GM23338 (cell line): ENCODE data around the gene MED16. TPM values are rescaled to one million over a fixed set of nuclear protein-coding genes. Genes with fewer than 3 reads are reported as not detected.
A peak's percentile ranks its signal among the peaks of the same experiment; 100 is the strongest.

Source experiments
- ATAC-seq: fragments of 200-7000 bp; cut with Tn5 transposase; 3 replicates; pipeline ENCODE4 v1.9.1; 2020
- DNase-seq: peaks from one replicate; pipeline ENCODE4 v3.0.0-alpha.2; 2015; ENCODE audit warnings: low spot score
- H2AFZ ChIP-seq: fragments of 200-600 bp; sonication (generic); 2 replicates; pipeline ENCODE4 v1.8.0; 2016; ENCODE audit warnings: antibody characterized with exemption, mild to moderate bottlenecking, moderate library complexity
- H3F3A ChIP-seq: fragments of 200-600 bp; sonication (generic); replicated peaks from 2 replicates; pipeline ENCODE4 v1.8.0; 2017; ENCODE audit warnings: antibody characterized with exemption, mixed run types, low read depth
- H3K27ac ChIP-seq: fragments of 200-600 bp; sonication (generic); 2 replicates; pipeline ENCODE4 v1.6.1; 2016; ENCODE audit warnings: low read depth
- H3K27me3 ChIP-seq: fragments of 200-600 bp; sonication (generic); 2 replicates; pipeline ENCODE4 v1.8.0; 2016; ENCODE audit warnings: mild to moderate bottlenecking, mixed run types, moderate library complexity; ENCODE audit not compliant: insufficient read depth
- H3K36me3 ChIP-seq: fragments of 200-600 bp; sonication (generic); 2 replicates; pipeline ENCODE4 v1.8.0; 2016; ENCODE audit warnings: mild to moderate bottlenecking; ENCODE audit not compliant: insufficient read depth
- H3K4me1 ChIP-seq: fragments of 200-600 bp; sonication (generic); 2 replicates; pipeline ENCODE4 v1.8.0; 2016; ENCODE audit warnings: mild to moderate bottlenecking, moderate library complexity; ENCODE audit not compliant: insufficient read depth
- H3K4me2 ChIP-seq: fragments of 200-600 bp; sonication (generic); 2 replicates; pipeline ENCODE4 v1.7.1; 2017; ENCODE audit warnings: mixed run types
- H3K4me3 ChIP-seq: fragments of 200-600 bp; sonication (generic); 2 replicates; pipeline ENCODE4 v1.6.1; 2016; ENCODE audit warnings: mixed run types
- H3K79me2 ChIP-seq: fragments of 200-600 bp; sonication (generic); replicated peaks from 2 replicates; pipeline ENCODE4 v1.8.0; 2017; ENCODE audit warnings: mild to moderate bottlenecking; ENCODE audit not compliant: insufficient read depth
- H3K9me2 ChIP-seq: fragments of 200-600 bp; sonication (generic); 2 replicates; pipeline ENCODE4 v1.8.0; 2017; ENCODE audit not compliant: insufficient read depth
- H4K20me1 ChIP-seq: fragments of 200-600 bp; sonication (generic); replicated peaks from 2 replicates; pipeline ENCODE4 v1.8.0; 2017; ENCODE audit warnings: mild to moderate bottlenecking; ENCODE audit not compliant: insufficient read depth
- H3K27ac Mint-ChIP-seq: 2 replicates; pipeline ENCODE4 v1.8.0; 2020; ENCODE audit warnings: inconsistent platforms, mild to moderate bottlenecking, moderate library complexity, mixed read lengths
- H3K27me3 Mint-ChIP-seq: 3 replicates; pipeline ENCODE4 v1.8.0; 2022; ENCODE audit warnings: low read depth, mild to moderate bottlenecking, moderate library complexity, mixed read lengths, inconsistent platforms; ENCODE audit not compliant: insufficient read depth, poor library complexity
- H3K36me3 Mint-ChIP-seq: 3 replicates; pipeline ENCODE4 v1.8.0; 2021; ENCODE audit warnings: low read depth, mild to moderate bottlenecking, inconsistent platforms, moderate library complexity, mixed read lengths
- H3K4me1 Mint-ChIP-seq: 3 replicates; pipeline ENCODE4 v1.8.0; 2020; ENCODE audit warnings: mild to moderate bottlenecking, inconsistent platforms, mixed read lengths
- H3K4me3 Mint-ChIP-seq: 3 replicates; pipeline ENCODE4 v1.8.0; 2021; ENCODE audit warnings: moderate library complexity, mild to moderate bottlenecking, inconsistent platforms, mixed read lengths
- H3K9me3 Mint-ChIP-seq: 3 replicates; pipeline ENCODE4 v1.8.0; 2020; ENCODE audit warnings: moderate library complexity, mild to moderate bottlenecking, inconsistent platforms, mixed read lengths
- CREB1 ChIP-seq: fragments of 250-450 bp; sonication (Bioruptor Pico); IDR thresholded peaks from 2 replicates; pipeline ENCODE4 v1.5.0; 2020; ENCODE audit warnings: low read depth, mild to moderate bottlenecking, moderate library complexity
- ETS1 ChIP-seq: IDR thresholded peaks from 2 replicates; pipeline ENCODE4 v1.6.1; 2016; ENCODE audit warnings: antibody characterized with exemption
- EZH2phosphoT487 ChIP-seq: fragments of 200-600 bp; sonication (generic); IDR thresholded peaks from one replicate; pipeline ENCODE4 v1.8.1; 2018; ENCODE audit warnings: antibody characterized with exemption; ENCODE audit not compliant: unreplicated experiment
- POLR2AphosphoS5 ChIP-seq: IDR thresholded peaks from 2 replicates; pipeline ENCODE4 v1.6.1; 2016; ENCODE audit warnings: antibody characterized with exemption, low read depth
- REST ChIP-seq: IDR thresholded peaks from one replicate; pipeline ENCODE4 v1.6.1; 2018; ENCODE audit warnings: antibody characterized with exemption; ENCODE audit not compliant: unreplicated experiment
- ZNF114 ChIP-seq: fragments of 250-450 bp; sonication (Bioruptor Pico); IDR thresholded peaks from 2 replicates; pipeline ENCODE4 v1.5.0; 2020; ENCODE audit warnings: mild to moderate bottlenecking, moderate library complexity
- ZNF331 ChIP-seq: fragments of 250-450 bp; sonication (Bioruptor Pico); IDR thresholded peaks from 2 replicates; pipeline ENCODE4 v1.5.0; 2020; ENCODE audit warnings: low read depth, mild to moderate bottlenecking, moderate library complexity
- ZNF462 ChIP-seq: fragments of 250-450 bp; sonication (Bioruptor Pico); IDR thresholded peaks from 2 replicates; pipeline ENCODE4 v1.5.0; 2020; ENCODE audit warnings: mild to moderate bottlenecking, moderate library complexity
- polyA plus RNA-seq: library from polyadenylated mRNA; unstranded; fragments of >200 nt; fragmentation: Nextera tagmentation; extraction: Ambion mirVana; gene quantifications from 2 replicates; pipeline ENCODE4 v1.2.1, GENCODE V29; 2016
- total RNA-seq: library from RNA; depleted of rRNA; stranded (reverse); fragments of >200 nt; shearing (Covaris generic); gene quantifications from 2 replicates; pipeline ENCODE4 v1.2.3, GENCODE V29; 2014

The MED16 gene
- total and polyA plus RNA-seq, 2 experiments from 2014 or later, result 52.7 to 73.6 TPM

GRCh38 chr19:926589-927350 is 33.8 kb upstream of the MED16 start:
- H3K4me2 ChIP-seq, result peak overlapping the region; percentile 91
- Mint-ChIP-seq H3K4me3 (peak overlapping the region; percentile 85), H3K27ac (no peak overlapping the region), H3K9me3 (no peaks in the 10 kb centered on the region; the same call in 2 of the 3 replicates), H3K27me3 (peaks cover 11% of the 10 kb centered on the region), H3K4me1 (peaks cover 8% of the 10 kb centered on the region; the same call in 2 of the 3 replicates), H3K36me3 (peaks cover 16% of the 10 kb centered on the region; the same call in 2 of the 3 replicates)
- no peaks in the 10 kb centered on the region for H3K9me2 ChIP-seq
- peak overlapping the region; percentile 43; the same call in 1 of the 2 replicates for H2AFZ ChIP-seq
- peaks cover 10% of the 10 kb centered on the region for H3K4me1 ChIP-seq
- peaks cover 8% of the 10 kb centered on the region for H3K27me3 ChIP-seq
- H3K4me3 ChIP-seq, result peak overlapping the region; percentile 89
- no peaks in the 10 kb centered on the region; the same call in 1 of the 2 replicates for H4K20me1 ChIP-seq
- ATAC-seq, result peak; percentile 9
- H3F3A ChIP-seq, result peaks cover 10% of the 10 kb centered on the region; the same call in 1 of the 2 replicates
- H3K79me2 ChIP-seq, result peaks cover 36% of the 10 kb centered on the region
- no peaks in the 10 kb centered on the region; the same call in 1 of the 2 replicates for H3K36me3 ChIP-seq
- H3K27ac ChIP-seq, result no peak overlapping the region
- peak; percentile 72 for DNase-seq
- no peak for TF ChIP-seq EZH2phosphoT487
- TF ChIP-seq ZNF462 (CRISPR knock-in tag), result no peak
- no peak; the same call in 1 of the 2 replicates for TF ChIP-seq POLR2AphosphoS5
- no peak for TF ChIP-seq CREB1 (CRISPR knock-in tag)
- no peak for TF ChIP-seq ZNF114 (CRISPR knock-in tag)
- no peak for TF ChIP-seq ETS1
- no peak for TF ChIP-seq REST
- TF ChIP-seq ZNF331 (CRISPR knock-in tag), result no peak
